H1 (cell line): ENCODE results near the gene AKAP4. TPM values are rescaled to one million over a fixed set of nuclear protein-coding genes. Genes with fewer than 3 reads are reported as not detected.

Source experiments
- CTCF ChIA-PET: fragments of 300-600 bp; sonication (Branson Sonifier 250); formaldehyde crosslinking; loops from one replicate; lab custom pipeline; 2021; ENCODE audit not compliant: partially characterized antibody; lab: Charles Lee
- POLR2A ChIA-PET: fragments of 300-600 bp; sonication (Branson Sonifier 250); formaldehyde crosslinking; loops from one replicate; lab custom pipeline; 2021; ENCODE audit warnings: inconsistent platforms; ENCODE audit not compliant: partially characterized antibody; lab: Charles Lee
- DNase-seq, 2 experiments: peaks; one replicate each; pipeline versions ENCODE4 v3.0.0 to v3.0.0-alpha.2; 2010 to 2022; ENCODE audit warnings: low spot score in 2 of 2, low read depth in 1 of 2, mixed read lengths in 1 of 2
- FAIRE-seq: peaks from 2 replicates; lab custom pipeline; 2011; peaks lifted over from hg19 to GRCh38; lab: Jason Lieb, UNC
- H2AFZ ChIP-seq: 2 replicates; pipeline ENCODE4 v1.8.1; 2012; ENCODE audit warnings: low read length, inconsistent platforms
- H2AK5ac ChIP-seq: 2 replicates; pipeline ENCODE4 v1.6.1; 2013; ENCODE audit warnings: low read depth, low read length
- H2BK120ac ChIP-seq: replicated peaks from 2 replicates; pipeline ENCODE3; 2013; ENCODE audit warnings: low read depth, low read length, inconsistent platforms
- H2BK12ac ChIP-seq: 2 replicates; pipeline ENCODE4 v1.6.1; 2013; ENCODE audit warnings: low read depth, low read length
- H2BK15ac ChIP-seq: 2 replicates; pipeline ENCODE4 v1.6.1; 2013; ENCODE audit warnings: low read length
- H2BK20ac ChIP-seq: 2 replicates; pipeline ENCODE4 v1.6.1; 2013; ENCODE audit warnings: low read length
- H2BK5ac ChIP-seq: 2 replicates; pipeline ENCODE4 v1.6.1; 2013; ENCODE audit warnings: low read depth, low read length
- H3K14ac ChIP-seq: 2 replicates; pipeline ENCODE4 v1.6.1; 2013; ENCODE audit warnings: inconsistent platforms; ENCODE audit not compliant: insufficient read length
- H3K18ac ChIP-seq: 2 replicates; pipeline ENCODE4 v1.6.1; 2013; ENCODE audit warnings: low read length; ENCODE audit errors: extremely low read depth
- H3K23ac ChIP-seq: 2 replicates; pipeline ENCODE4 v1.6.1; 2013; ENCODE audit warnings: inconsistent platforms; ENCODE audit not compliant: insufficient read length
- H3K23me2 ChIP-seq: 2 replicates; pipeline ENCODE4 v1.6.1; 2013; ENCODE audit warnings: low read depth, low read length
- H3K27ac ChIP-seq: 2 replicates; pipeline ENCODE4 v1.6.1; 2011; ENCODE audit warnings: low read depth, low read length, inconsistent platforms
- H3K27me3 ChIP-seq, 4 experiments: replicated peaks in 1 of 4; 1 replicate in 1 of 4; 2 replicates in 3 of 4; pipeline versions ENCODE4 v1.6.1 to v1.8.1; 2011 to 2013; ENCODE audit warnings: low read length in 3 of 4, mild to moderate bottlenecking in 3 of 4, inconsistent platforms in 2 of 4, mixed read lengths in 2 of 4, moderate library complexity in 1 of 4; ENCODE audit not compliant: control insufficient read depth in 3 of 4, insufficient read depth in 3 of 4; ENCODE audit errors: extremely low read depth in 1 of 4
- H3K36me3 ChIP-seq, 4 experiments: 2 replicates each; pipeline versions ENCODE4 v1.6.1 to v1.8.1; 2011 to 2013; ENCODE audit warnings: mild to moderate bottlenecking in 4 of 4, low read length in 3 of 4, moderate library complexity in 2 of 4, control low read depth in 1 of 4, inconsistent platforms in 1 of 4; ENCODE audit not compliant: insufficient read depth in 4 of 4, control insufficient read depth in 2 of 4
- H3K4ac ChIP-seq: replicated peaks from 2 replicates; pipeline ENCODE3; 2013; ENCODE audit warnings: low read length, low read depth, mixed read lengths, inconsistent platforms; ENCODE audit not compliant: insufficient read length
- H3K4me1 ChIP-seq, 4 experiments: replicated peaks in 1 of 4; 1 replicate in 1 of 4; 2 replicates in 3 of 4; pipeline versions ENCODE4 v1.6.1 to v1.8.1; 2011 to 2013; ENCODE audit warnings: low read length in 3 of 4, inconsistent platforms in 2 of 4, mixed read lengths in 1 of 4; ENCODE audit not compliant: insufficient read depth in 4 of 4, control insufficient read depth in 3 of 4
- H3K4me2 ChIP-seq, 2 experiments: 2 replicates each; pipeline versions ENCODE4 v1.6.1 to v1.8.1; 2011 to 2013; ENCODE audit warnings: low read depth in 2 of 2, low read length in 2 of 2, control low read depth in 1 of 2, inconsistent platforms in 1 of 2, mild to moderate bottlenecking in 1 of 2; ENCODE audit not compliant: insufficient read depth in 1 of 2
- H3K4me3 ChIP-seq, 4 experiments: fragments of 200-600, 300-600 bp in 1 of 4; sonication (generic), shearing (Covaris generic), sonication (Bioruptor Twin) in 1 of 4; 2 replicates each; pipeline versions ENCODE4 v1.5.1 to v1.8.1; 2011 to 2016; ENCODE audit warnings: low read length in 4 of 4, low read depth in 3 of 4, control low read depth in 2 of 4, inconsistent platforms in 2 of 4, mild to moderate bottlenecking in 2 of 4, mixed read lengths in 1 of 4, moderate library complexity in 1 of 4; ENCODE audit not compliant: insufficient read depth in 2 of 4; ENCODE audit errors: extremely low read depth in 1 of 4
- H3K56ac ChIP-seq: replicated peaks from 2 replicates; pipeline ENCODE3; 2013; ENCODE audit warnings: low read depth, mild to moderate bottlenecking, mixed read lengths, low read length, inconsistent platforms; ENCODE audit not compliant: insufficient read length
- H3K79me1 ChIP-seq: 2 replicates; pipeline ENCODE4 v1.6.1; 2013; ENCODE audit warnings: low read depth, low read length, control low read depth
- H3K79me2 ChIP-seq, 2 experiments: 2 replicates each; pipeline versions ENCODE4 v1.6.1 to v1.8.1; 2012 to 2013; ENCODE audit warnings: low read length in 2 of 2, mild to moderate bottlenecking in 2 of 2, inconsistent platforms in 1 of 2; ENCODE audit not compliant: insufficient read depth in 2 of 2, control insufficient read depth in 1 of 2
- H3K9ac ChIP-seq, 4 experiments: replicated peaks in 1 of 4; 1 replicate in 1 of 4; 2 replicates in 3 of 4; pipeline versions ENCODE4 v1.6.1 to v1.8.1; 2011 to 2013; ENCODE audit warnings: low read depth in 3 of 4, low read length in 3 of 4, control low read depth in 2 of 4, mild to moderate bottlenecking in 2 of 4, moderate library complexity in 2 of 4, inconsistent platforms in 1 of 4; ENCODE audit errors: extremely low read depth in 1 of 4
- H3K9me3 ChIP-seq, 2 experiments: 2 replicates each; pipeline versions ENCODE4 v1.6.1 to v1.8.1; 2012 to 2013; ENCODE audit warnings: mild to moderate bottlenecking in 2 of 2, moderate library complexity in 2 of 2, control low read depth in 1 of 2, inconsistent platforms in 1 of 2, low read depth in 1 of 2, low read length in 1 of 2, mixed read lengths in 1 of 2; ENCODE audit not compliant: insufficient read depth in 2 of 2
- H4K20me1 ChIP-seq, 2 experiments: replicated peaks in 1 of 2; 2 replicates each; pipeline versions ENCODE3 to v1.8.1; 2011 to 2013; ENCODE audit warnings: inconsistent platforms in 2 of 2, low read length in 2 of 2, mild to moderate bottlenecking in 1 of 2; ENCODE audit not compliant: insufficient read depth in 2 of 2, control insufficient read depth in 1 of 2
- H4K5ac ChIP-seq: 2 replicates; pipeline ENCODE4 v1.6.1; 2013; ENCODE audit warnings: low read length, low read depth, mixed read lengths, inconsistent platforms; ENCODE audit not compliant: insufficient read length
- H4K8ac ChIP-seq: 2 replicates; pipeline ENCODE4 v1.8.0; 2013; ENCODE audit warnings: mild to moderate bottlenecking, moderate library complexity, low read length, inconsistent platforms; ENCODE audit not compliant: insufficient read depth; ENCODE audit errors: extremely low read depth
- H4K91ac ChIP-seq: replicated peaks from 2 replicates; pipeline ENCODE3; 2013; ENCODE audit warnings: low read length, mixed read lengths, inconsistent platforms; ENCODE audit not compliant: insufficient read length
- JUND ChIP-seq: IDR thresholded peaks from 2 replicates; pipeline ENCODE4 v1.6.1; 2011; ENCODE audit warnings: mild to moderate bottlenecking, improper control_type of control experiment, low read length
- MAFK ChIP-seq: IDR thresholded peaks from 2 replicates; pipeline ENCODE4 v1.6.1; 2012; ENCODE audit warnings: low read depth, mild to moderate bottlenecking, improper control_type of control experiment, low read length
- POU5F1 ChIP-seq: IDR thresholded peaks from 2 replicates; pipeline ENCODE4 v1.6.1; 2011; ENCODE audit warnings: low read depth, mild to moderate bottlenecking, low read length, moderate library complexity
- TAF7 ChIP-seq: optimal IDR thresholded peaks from 2 replicates; pipeline ENCODE3; 2011; ENCODE audit warnings: low read depth, mild to moderate bottlenecking, inconsistent platforms, low read length, moderate library complexity, borderline replicate concordance
- TCF12 ChIP-seq: IDR thresholded peaks from 2 replicates; pipeline ENCODE4 v1.6.1; 2011; ENCODE audit warnings: low read depth, mild to moderate bottlenecking, low read length
- WGBS, 2 experiments: shearing (Covaris generic) in 1 of 2; methylation state at CpG; one replicate each; pipeline versions ENCODE4 v1.1.6 to v1.1.7; 2013 to 2015; ENCODE audit warnings: low lambda C conversion rate in 2 of 2, mixed read lengths in 2 of 2, inconsistent platforms in 1 of 2, low coverage in 1 of 2, missing lambda C conversion rate in 1 of 2; ENCODE audit not compliant: insufficient replicate concordance in 2 of 2, insufficient coverage in 1 of 2, insufficient read length in 1 of 2; ENCODE audit errors: extremely low coverage in 1 of 2, missing lambda C conversion rate in 1 of 2; 5-methylcytosine and 5-hydroxymethylcytosine counted together
- polyA plus RNA-seq, 7 experiments: library from polyadenylated mRNA; depleted of rRNA in 3 of 7; stranded (reverse) in 5 of 7; unstranded in 2 of 7; fragments of >200 nt in 5 of 7; fragments of 200-250 nt in 2 of 7; gene quantifications; 1 replicate in 5 of 7; 2 replicates in 1 of 7; 4 replicates in 1 of 7; pipeline versions ENCODE4 v1.2.1 to v1.2.3, GENCODE V29; 2011 to 2013; ENCODE audit warnings: missing spikeins in 2 of 7, mixed read lengths in 2 of 7
- total RNA-seq: library from RNA; stranded (reverse); fragmentation: NEBNext Ultra II Directional; extraction: Animal tissue kit (Norgen Biotek cat#: 25700); gene quantifications from 2 replicates; pipeline ENCODE4 v1.2.1, GENCODE V29; 2021

The AKAP4 gene
- total and polyA plus RNA-seq, 2 of the 8 experiments (the other 6 are each of a cell fraction or from before 2014, with no cell fraction given) = not detected

DNA sequence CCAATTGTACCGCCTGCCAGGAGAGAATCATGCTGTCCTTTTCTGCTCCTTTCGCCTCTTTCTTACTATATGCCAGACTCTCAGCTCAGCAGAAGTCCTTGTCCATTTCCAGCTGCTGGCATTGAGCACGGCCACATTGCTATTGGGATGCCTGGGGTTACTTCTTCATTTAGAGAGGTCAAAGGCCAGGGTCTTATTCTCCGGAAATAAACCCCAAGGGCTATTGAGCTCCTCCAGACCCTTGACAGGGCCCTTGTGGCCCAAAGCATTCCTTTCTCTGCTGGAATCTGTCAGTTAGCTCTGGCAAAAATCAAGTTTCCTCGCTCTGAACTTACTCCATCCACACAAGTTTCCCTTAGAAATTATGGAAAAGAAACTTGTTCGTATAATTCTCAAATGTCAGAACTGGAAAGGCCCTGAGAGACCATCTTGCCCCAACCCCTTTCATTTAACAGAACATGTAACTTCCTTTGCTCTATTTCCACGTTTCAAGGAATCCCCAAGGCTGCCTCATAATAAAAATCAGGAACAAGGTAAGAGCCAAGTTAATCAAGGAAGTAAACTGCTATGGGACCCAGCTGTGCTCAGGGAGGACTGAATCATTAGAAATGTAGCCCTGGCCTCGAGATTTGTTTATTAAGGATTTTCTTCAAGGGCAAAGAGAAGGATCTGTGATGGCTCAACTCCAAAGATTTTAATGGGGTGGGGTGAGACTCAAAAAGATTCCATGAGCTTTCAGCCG is 11.8 kb downstream of the AKAP4 start:
- TF ChIP-seq MAFK (no peak), TAF7 (no peak), TCF12 (no peak), POU5F1 (no peak), JUND (no peak)
- no peaks in the 10 kb centered on the region for H4K20me1 ChIP-seq
- H3K4me1 ChIP-seq = peaks cover 0 to 2% (median 0%) of the 10 kb centered on the region in 4 experiments; a peak in 2 of 7 replicates
- no peak overlapping the region for H4K5ac ChIP-seq
- no peaks in the 10 kb centered on the region for H3K9me3 ChIP-seq
- no peaks in the 10 kb centered on the region for H3K23me2 ChIP-seq
- H3K23ac ChIP-seq = no peak overlapping the region
- H4K91ac ChIP-seq = no peak overlapping the region
- H4K8ac ChIP-seq = no peak overlapping the region
- H2BK120ac ChIP-seq = no peak overlapping the region
- no peak overlapping the region for H2BK15ac ChIP-seq
- no peak for DNase-seq
- ChIA-PET POLR2A (no interaction called here), CTCF (interaction anchor here (1.0 to 2.5 kb wide), 3 partner anchors 17 to 88 kb away, joined by 3 to 11 read pairs (median 9); no protein-coding TSS in a partner anchor)
- H2AFZ ChIP-seq = no peak overlapping the region
- H3K27ac ChIP-seq = no peak overlapping the region
- H3K36me3 ChIP-seq = no peaks in the 10 kb centered on the region
- H3K79me1 ChIP-seq = no peaks in the 10 kb centered on the region
- no peak overlapping the region for H2BK20ac ChIP-seq
- 85% methylated on average over 9 of the region's 9 CpGs; no CpG with 5 or more reads in 1 of the 2 experiments for WGBS, 2 experiments
- no peak overlapping the region for H2AK5ac ChIP-seq
- no peak overlapping the region for H3K9ac ChIP-seq
- no peak overlapping the region for H3K4me3 ChIP-seq
- no peaks in the 10 kb centered on the region for H3K27me3 ChIP-seq
- no peak overlapping the region for H3K4me2 ChIP-seq
- no peak overlapping the region for H3K14ac ChIP-seq
- H3K56ac ChIP-seq = no peak overlapping the region
- H3K4ac ChIP-seq = no peak overlapping the region
- H3K79me2 ChIP-seq = no peaks in the 10 kb centered on the region
- FAIRE-seq = no peak
- no peak overlapping the region for H2BK5ac ChIP-seq
- no peak overlapping the region for H3K18ac ChIP-seq
- H2BK12ac ChIP-seq = no peak overlapping the region
